HepG2 (cell line): ENCODE results near the gene APBB2. TPM values are rescaled to one million over a fixed set of nuclear protein-coding genes. Genes with fewer than 3 reads are reported as not detected.

ENCODE experiments used
- ATAC-seq: fragments of 200-7000 bp; cut with Tn5 transposase; 3 replicates; pipeline ENCODE4 v1.9.1; 2020; ENCODE audit warnings: mild to moderate bottlenecking, moderate library complexity
- BruUV-seq: library from RNA; stranded (reverse); fragments of 400-500 nt; replicated peaks from 2 replicates; lab custom pipeline; 2021; lab: Mats Ljungman, UMichigan
- CTCF ChIA-PET: fragments of 300-600 bp; formaldehyde crosslinking; extraction: SDS; loops from one replicate; lab custom pipeline; 2021; ENCODE audit warnings: low total read pairs, inconsistent platforms, low intra/inter-chr PET ratio; lab: Yijun Ruan, JAX
- POLR2A ChIA-PET: fragments of 350-600 bp; sonication (Branson Sonifier 250); formaldehyde crosslinking; loops from one replicate; lab custom pipeline; 2020; ENCODE audit warnings: antibody characterized with exemption, inconsistent platforms; lab: Yijun Ruan, JAX
- DNase-seq: peaks from one replicate; pipeline ENCODE4 v3.0.0-alpha.2; 2015; ENCODE audit warnings: low spot score
- FAIRE-seq: peaks from 3 replicates; lab custom pipeline; 2011; peaks lifted over from hg19 to GRCh38; lab: Jason Lieb, UNC
- H2AFZ ChIP-seq: one replicate; pipeline ENCODE4 v1.6.1; 2011; ENCODE audit warnings: low read length, inconsistent platforms
- H3K27ac ChIP-seq: fragments of 300-600 bp; 3 replicates; pipeline ENCODE4 v1.8.0; 2011; ENCODE audit warnings: mixed run types, mild to moderate bottlenecking, mixed read lengths, low read length, inconsistent platforms; ENCODE audit not compliant: insufficient read depth; ENCODE audit errors: extremely low read length
- H3K27me3 ChIP-seq, 2 experiments: fragments of 200-600 bp in 1 of 2; 2 replicates in 1 of 2; 3 replicates in 1 of 2; pipeline versions ENCODE4 v1.6.0 to v1.8.0; 2011; ENCODE audit warnings: low read length in 2 of 2, mild to moderate bottlenecking in 2 of 2, moderate library complexity in 2 of 2, inconsistent platforms in 1 of 2; ENCODE audit not compliant: insufficient read depth in 2 of 2, control insufficient read depth in 1 of 2
- H3K36me3 ChIP-seq, 2 experiments: fragments of 200-600 bp in 1 of 2; replicated peaks in 1 of 2; 2 replicates in 1 of 2; 3 replicates in 1 of 2; pipeline versions ENCODE4 v1.5.1 to v1.8.0; 2011; ENCODE audit warnings: low read length in 2 of 2, inconsistent platforms in 1 of 2; ENCODE audit not compliant: insufficient read depth in 2 of 2, control insufficient read depth in 1 of 2
- H3K4me1 ChIP-seq: 2 replicates; pipeline ENCODE4 v1.5.1; 2012; ENCODE audit warnings: low read length, inconsistent platforms; ENCODE audit not compliant: insufficient read depth
- H3K4me2 ChIP-seq: 2 replicates; pipeline ENCODE4 v1.6.0; 2011; ENCODE audit warnings: low read depth, low read length, inconsistent platforms
- H3K4me3 ChIP-seq, 3 experiments: fragments of 200-600 bp in 1 of 3; sonication (generic), shearing (Covaris generic) in 1 of 3; replicated peaks in 1 of 3; 2 replicates each; pipeline ENCODE4 v1.5.1; 2011 to 2016; ENCODE audit warnings: low read length in 3 of 3, inconsistent platforms in 2 of 3, low read depth in 2 of 3, mild to moderate bottlenecking in 2 of 3, control low read depth in 1 of 3, mixed read lengths in 1 of 3; ENCODE audit not compliant: insufficient read depth in 1 of 3
- H3K79me2 ChIP-seq: one replicate; pipeline ENCODE4 v1.6.1; 2011; ENCODE audit warnings: low read length, inconsistent platforms; ENCODE audit not compliant: insufficient read depth
- H3K9ac ChIP-seq: 2 replicates; pipeline ENCODE4 v1.6.0; 2011; ENCODE audit warnings: mild to moderate bottlenecking, low read depth, low read length, inconsistent platforms; ENCODE audit not compliant: insufficient read depth
- H3K9me3 ChIP-seq: 2 replicates; pipeline ENCODE4 v1.5.1; 2012; ENCODE audit warnings: mild to moderate bottlenecking, low read length
- H4K20me1 ChIP-seq: 2 replicates; pipeline ENCODE4 v1.6.0; 2011; ENCODE audit warnings: inconsistent platforms, mild to moderate bottlenecking, low read length, moderate library complexity; ENCODE audit not compliant: insufficient read depth
- AFF4 ChIP-seq: sonication (generic); formaldehyde crosslinking; IDR thresholded peaks from 2 replicates; pipeline ENCODE4 v1.4.0; 2020; ENCODE audit warnings: missing genetic modification reagents
- ARID3A ChIP-seq: IDR thresholded peaks from 2 replicates; pipeline ENCODE4 v1.6.1; 2012; ENCODE audit warnings: low read depth, low read length, improper control_type of control experiment
- ATRX ChIP-seq: sonication (generic); formaldehyde crosslinking; IDR thresholded peaks from 2 replicates; pipeline ENCODE4 v1.4.0; 2020; ENCODE audit warnings: missing genetic modification reagents, borderline replicate concordance
- GMEB2 ChIP-seq: IDR thresholded peaks from 2 replicates; pipeline ENCODE4 v1.6.1; 2016; ENCODE audit warnings: missing biosample characterization, missing genetic modification reagents, low read depth
- HOMEZ ChIP-seq: IDR thresholded peaks from 2 replicates; pipeline ENCODE4 v1.6.1; 2016; ENCODE audit warnings: low read depth
- KLF15 ChIP-seq: sonication (generic); formaldehyde crosslinking; IDR thresholded peaks from 2 replicates; pipeline ENCODE4 v1.8.1; 2023; ENCODE audit warnings: borderline replicate concordance, mild to moderate bottlenecking, inconsistent platforms, missing genetic modification reagents, mixed read lengths
- MLX ChIP-seq: IDR thresholded peaks from 2 replicates; pipeline ENCODE4 v1.6.1; 2016
- NR2F1 ChIP-seq, 2 experiments: fragments of 450-650 bp in 1 of 2; formaldehyde crosslinking in 1 of 2; IDR thresholded peaks; 2 replicates each; pipeline versions ENCODE4 v1.5.0 to v1.6.1; 2016 to 2020; ENCODE audit warnings: mild to moderate bottlenecking in 1 of 2, missing compliant biosample characterization in 1 of 2, missing genetic modification reagents in 1 of 2, moderate library complexity in 1 of 2
- SATB2 ChIP-seq: sonication (generic); formaldehyde crosslinking; IDR thresholded peaks from 2 replicates; pipeline ENCODE4 v1.5.0; 2020; ENCODE audit warnings: missing genetic modification reagents
- SP5 ChIP-seq: IDR thresholded peaks from 2 replicates; pipeline ENCODE4 v1.6.1; 2016; ENCODE audit warnings: low read depth, borderline replicate concordance
- SSRP1 ChIP-seq: IDR thresholded peaks from 2 replicates; pipeline ENCODE4 v1.6.1; 2016; ENCODE audit warnings: control low read depth
- ZHX1 ChIP-seq: sonication (generic); formaldehyde crosslinking; IDR thresholded peaks from 2 replicates; pipeline ENCODE4 v1.8.1; 2022; ENCODE audit warnings: low read depth, mild to moderate bottlenecking, missing genetic modification reagents
- ZNF124 ChIP-seq: sonication (generic); formaldehyde crosslinking; IDR thresholded peaks from 2 replicates; pipeline ENCODE4 v1.4.0; 2020; ENCODE audit warnings: missing genetic modification reagents
- WGBS: methylation state at CpG from one replicate; pipeline ENCODE4 v1.1.6; 2017; ENCODE audit warnings: low lambda C conversion rate; 5-methylcytosine and 5-hydroxymethylcytosine counted together
- in situ Hi-C: cut with HindIII; loops from 2 replicates; pipeline ENCODE4 v1.10.0; 2017; ENCODE audit warnings: low pct_unique_long_range_greater_than_20kb; ENCODE audit not compliant: extremely low pct_ligation_motif_present
- intact Hi-C: fragments of 100-400 bp; cut with micrococcal nuclease; formaldehyde crosslinking; loops from one replicate; pipeline ENCODE4 v1.10.0; 2022; ENCODE audit not compliant: unreplicated experiment
- polyA plus RNA-seq, 8 experiments: library from polyadenylated mRNA; depleted of rRNA in 3 of 8; stranded (reverse) in 7 of 8; unstranded in 1 of 8; fragments of >200 nt; fragmentation: Illumina TruSeq in 4 of 8; extraction: Trizol in 4 of 8; gene quantifications; 2 replicates each; pipeline versions ENCODE4 v1.2.1 to v1.2.3, GENCODE V29; 2011 to 2016; ENCODE audit warnings: low read depth in 4 of 8, missing spikeins in 1 of 8, mixed read lengths in 1 of 8; ENCODE audit not compliant: insufficient read depth in 1 of 8
- total RNA-seq, 5 experiments: library from RNA; depleted of rRNA; stranded (reverse); fragments of >200 nt; fragmentation: Illumina TruSeq; extraction: Trizol; gene quantifications; 2 replicates each; pipeline ENCODE4 v1.2.3, GENCODE V29; 2016; ENCODE audit warnings: low read depth in 1 of 5

The APBB2 gene
- total and polyA plus RNA-seq, 2 of the 13 experiments (the other 11 are each of a cell fraction or from before 2014, with no cell fraction given) = 11.7 to 17.0 TPM

- DNase-seq (no peak), FAIRE-seq (no peak), ATAC-seq (no peak)
- in situ Hi-C loops (no loop called here), intact Hi-C loops (no loop called here)
- Histone ChIP-seq H4K20me1 (no peaks in the 10 kb centered on the region), H3K4me3 (no peak overlapping the region), H3K4me2 (no peak overlapping the region), H3K9me3 (no peaks in the 10 kb centered on the region), H3K36me3 (no peaks in the 10 kb centered on the region), H3K4me1 (peaks cover 21% of the 10 kb centered on the region), H3K27me3 (no peaks in the 10 kb centered on the region), H3K79me2 (no peaks in the 10 kb centered on the region), H3K27ac (no peak overlapping the region), H3K9ac (no peak overlapping the region), H2AFZ (no peak overlapping the region)
- ChIA-PET POLR2A (no interaction called here), CTCF (no interaction called here)
- 93% methylated on average over 3 of the region's 3 CpGs for WGBS
- BruUV-seq = no TSS peak
- no peak for TF ChIP-seq GMEB2
- no peak for TF ChIP-seq KLF15
- no peak for TF ChIP-seq ZHX1
- no peak for TF ChIP-seq SP5 (CRISPR knock-in tag)
- TF ChIP-seq SSRP1 (CRISPR knock-in tag) = no peak
- no peak for TF ChIP-seq ATRX (CRISPR knock-in tag)
- no peak for TF ChIP-seq ARID3A
- no peak for TF ChIP-seq ZNF124 (CRISPR knock-in tag)
- no peak for TF ChIP-seq NR2F1 (CRISPR knock-in tag; IDR thresholded peaks at IDR 0.05)
- no peak for TF ChIP-seq SATB2 (CRISPR knock-in tag)
- no peak for TF ChIP-seq AFF4
- TF ChIP-seq HOMEZ (CRISPR knock-in tag) = no peak
- TF ChIP-seq MLX (CRISPR knock-in tag) = no peak
Observed at GRCh38 chr4:41104155-41104554, 110.2 kb downstream of the APBB2 start.
